SK-N-MC (cell line): ENCODE data around the gene QSOX2.

ENCODE experiments used
- EZH2 ChIP-seq: fragments of 200-600 bp; sonication (generic); IDR thresholded peaks from one replicate; pipeline ENCODE4 v1.6.1; 2017; ENCODE audit warnings: antibody characterized with exemption
- POLR2AphosphoS5 ChIP-seq: IDR thresholded peaks from 2 replicates; pipeline ENCODE4 v1.6.1; 2012; ENCODE audit warnings: mild to moderate bottlenecking, low read depth, low read length, borderline replicate concordance

GRCh38 chr9:136248951-136249876 is 3.6 kb upstream of the QSOX2 start:
- TF ChIP-seq POLR2AphosphoS5, result no peak
- TF ChIP-seq EZH2, result no peak
